HepG2 (cell line): ENCODE results near the gene TXNL4B. TPM values are rescaled to one million over a fixed set of nuclear protein-coding genes. Genes with fewer than 3 reads are reported as not detected.

Experiments used
- AKNA ChIP-seq: sonication (generic); formaldehyde crosslinking; IDR thresholded peaks from 2 replicates; pipeline ENCODE4 v1.4.0; 2020; ENCODE audit warnings: missing genetic modification reagents, borderline replicate concordance
- CBFB ChIP-seq: sonication (generic); formaldehyde crosslinking; IDR thresholded peaks from 2 replicates; pipeline ENCODE4 v1.4.0; 2020; ENCODE audit warnings: missing genetic modification reagents
- GATA4 ChIP-seq: sonication (generic); IDR thresholded peaks from 2 replicates; pipeline ENCODE4 v1.6.1; 2016; ENCODE audit warnings: antibody characterized with exemption, low read depth, borderline replicate concordance
- HNRNPLL ChIP-seq: fragments of 200-400 bp; formaldehyde crosslinking; IDR thresholded peaks from 2 replicates; pipeline ENCODE4 v1.6.1; 2017; ENCODE audit warnings: mild to moderate bottlenecking, low read depth, low read length; ENCODE audit not compliant: poor library complexity, severe bottlenecking
- KAT7 ChIP-seq: IDR thresholded peaks from 2 replicates; pipeline ENCODE4 v1.6.1; 2018; ENCODE audit warnings: borderline replicate concordance, missing compliant biosample characterization
- KLF16 ChIP-seq, 2 experiments: sonication (generic) in 1 of 2; formaldehyde crosslinking in 1 of 2; IDR thresholded peaks; 2 replicates each; pipeline versions ENCODE4 v1.6.1 to v1.8.0; 2016 to 2023; ENCODE audit warnings: missing genetic modification reagents in 2 of 2, missing compliant biosample characterization in 1 of 2
- MATR3 ChIP-seq: sonication (generic); formaldehyde crosslinking; IDR thresholded peaks from 2 replicates; pipeline ENCODE4 v1.4.0; 2020; ENCODE audit warnings: missing genetic modification reagents
- NKX3-1 ChIP-seq: sonication (generic); formaldehyde crosslinking; IDR thresholded peaks from 2 replicates; pipeline ENCODE4 v1.5.0; 2020; ENCODE audit warnings: missing genetic modification reagents
- RXRB ChIP-seq: IDR thresholded peaks from 2 replicates; pipeline ENCODE4 v1.6.1; 2016; ENCODE audit warnings: borderline replicate concordance, missing genetic modification reagents, missing compliant biosample characterization
- SOX13 ChIP-seq, 3 experiments: fragments of 450-650 bp in 1 of 3; sonication (generic) in 1 of 3; formaldehyde crosslinking in 1 of 3; IDR thresholded peaks in 2 of 3; conservative IDR thresholded peaks in 1 of 3; 2 replicates each; pipeline versions ENCODE4 v1.5.0 to v1.6.1; 2016 to 2020; ENCODE audit warnings: antibody characterized with exemption in 1 of 3, mild to moderate bottlenecking in 1 of 3, missing compliant biosample characterization in 1 of 3, missing genetic modification reagents in 1 of 3, moderate library complexity in 1 of 3
- SOX6 ChIP-seq, 2 experiments: fragments of 450-650 bp in 1 of 2; sonication (generic) in 1 of 2; formaldehyde crosslinking in 1 of 2; IDR thresholded peaks; 2 replicates each; pipeline versions ENCODE4 v1.4.0 to v1.6.1; 2017 to 2020; ENCODE audit warnings: antibody characterized with exemption in 1 of 2, mild to moderate bottlenecking in 1 of 2, missing genetic modification reagents in 1 of 2
- ZBTB38 ChIP-seq: sonication (generic); formaldehyde crosslinking; IDR thresholded peaks from 2 replicates; pipeline ENCODE4 v1.5.1; 2020; ENCODE audit warnings: mild to moderate bottlenecking, missing genetic modification reagents
- ZFP1 ChIP-seq: IDR thresholded peaks from 2 replicates; pipeline ENCODE4 v1.6.1; 2016
- ZNF407 ChIP-seq: sonication (generic); formaldehyde crosslinking; IDR thresholded peaks from one replicate; pipeline ENCODE4 v1.5.1; 2020; ENCODE audit warnings: mild to moderate bottlenecking, missing genetic modification reagents; ENCODE audit errors: not compliant biosample characterization
- ZNF549 ChIP-seq: sonication (generic); formaldehyde crosslinking; IDR thresholded peaks from 2 replicates; pipeline ENCODE4 v1.5.0; 2020; ENCODE audit warnings: missing genetic modification reagents
- ZNF567 ChIP-seq: sonication (generic); formaldehyde crosslinking; IDR thresholded peaks from 2 replicates; pipeline ENCODE4 v1.8.1; 2023; ENCODE audit warnings: mild to moderate bottlenecking, missing genetic modification reagents, borderline replicate concordance
- ZNF576 ChIP-seq: sonication (generic); formaldehyde crosslinking; IDR thresholded peaks from 2 replicates; pipeline ENCODE4 v1.4.0; 2020; ENCODE audit warnings: mild to moderate bottlenecking, missing genetic modification reagents
- polyA plus RNA-seq, 8 experiments: library from polyadenylated mRNA; depleted of rRNA in 3 of 8; stranded (reverse) in 7 of 8; unstranded in 1 of 8; fragments of >200 nt; fragmentation: Illumina TruSeq in 4 of 8; extraction: Trizol in 4 of 8; gene quantifications; 2 replicates each; pipeline versions ENCODE4 v1.2.1 to v1.2.3, GENCODE V29; 2011 to 2016; ENCODE audit warnings: low read depth in 4 of 8, missing spikeins in 1 of 8, mixed read lengths in 1 of 8; ENCODE audit not compliant: insufficient read depth in 1 of 8
- total RNA-seq, 5 experiments: library from RNA; depleted of rRNA; stranded (reverse); fragments of >200 nt; fragmentation: Illumina TruSeq; extraction: Trizol; gene quantifications; 2 replicates each; pipeline ENCODE4 v1.2.3, GENCODE V29; 2016; ENCODE audit warnings: low read depth in 1 of 5

TXNL4B gene
- total and polyA plus RNA-seq, 2 of the 13 experiments (the other 11 are each of a cell fraction or from before 2014, with no cell fraction given) = 17.4 to 18.3 TPM

GRCh38 chr16:72094266-72094610 is 818 bp upstream of the TXNL4B start (continued):
- TF ChIP-seq KAT7 = no peak; the same call in 1 of the 2 replicates
- TF ChIP-seq ZNF576 (CRISPR knock-in tag) = no peak
- no peak for TF ChIP-seq RXRB (CRISPR knock-in tag)
- TF ChIP-seq GATA4 = no peak
- TF ChIP-seq HNRNPLL = peak; percentile 14
- no peak for TF ChIP-seq ZFP1 (CRISPR knock-in tag)
- no peak for TF ChIP-seq SOX6 (IDR thresholded peaks at IDR 0.05)
- no peak for TF ChIP-seq SOX6 (CRISPR knock-in tag; IDR thresholded peaks at IDR 0.05)
- TF ChIP-seq SOX13 (IDR thresholded peaks at IDR 0.05) = no peak
- no peak for TF ChIP-seq SOX13 (CRISPR knock-in tag; conservative IDR thresholded peaks at IDR 0.05 in 1 of 2, IDR thresholded peaks at IDR 0.05 in 1 of 2)
- TF ChIP-seq ZBTB38 (CRISPR knock-in tag) = no peak
- TF ChIP-seq ZNF567 (CRISPR knock-in tag) = 0 out of 2 replicates have a peak, but pooled peaks have one; percentile 3
- TF ChIP-seq AKNA (CRISPR knock-in tag) = no peak
- TF ChIP-seq ZNF407 (CRISPR knock-in tag) = peak; percentile 13
- TF ChIP-seq ZNF549 = no peak
- no peak for TF ChIP-seq NKX3-1 (CRISPR knock-in tag)
- no peak for TF ChIP-seq CBFB (CRISPR knock-in tag)
- TF ChIP-seq KLF16 (CRISPR knock-in tag; IDR thresholded peaks at IDR 0.05) = 0 out of 4 replicates have a peak, but pooled peaks of 1 of the 2 experiments have one; percentile 5
- TF ChIP-seq MATR3 (CRISPR knock-in tag) = no peak
